Measurements from ENCODE around the gene BCAS3. TPM values are rescaled to one million over a fixed set of nuclear protein-coding genes. Genes with fewer than 3 reads are reported as not detected.
A peak's percentile ranks its signal among the peaks of the same experiment; 100 is the strongest.

BCAS3 gene
- total RNA-seq, 1 donor from 2014 or later = 30.5 TPM

DNA sequence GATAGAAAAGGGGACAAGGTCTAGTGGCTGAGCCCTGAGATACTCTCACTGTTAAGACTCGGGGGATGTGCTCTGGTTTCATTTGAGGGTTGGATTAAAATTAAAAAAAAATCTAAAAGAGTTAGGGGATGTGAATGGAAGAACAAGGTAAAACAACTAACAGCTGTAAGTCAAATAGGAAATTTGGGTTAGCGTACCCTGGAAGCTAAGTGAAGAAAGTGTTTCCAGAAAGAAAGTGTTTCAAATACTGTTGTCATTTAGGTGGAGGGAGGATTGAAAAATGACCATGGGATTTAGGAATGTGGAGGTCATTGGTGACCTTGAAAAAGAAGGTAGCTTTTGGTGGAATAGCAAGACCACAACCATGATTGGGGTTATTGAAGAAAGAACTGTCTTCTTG, 40.0 kb upstream of the BCAS3 start:
- Mint-ChIP-seq H3K27me3 (ENCODE audit: low read depth) (no peaks in the 10 kb centered on the region), H3K9me3 (no peaks in the 10 kb centered on the region), H3K36me3 (ENCODE audit: low read depth) (no peaks in the 10 kb centered on the region), H3K4me3 (no peak overlapping the region), H3K27ac (ENCODE audit: unreplicated experiment) (no peak overlapping the region), H3K4me1 (peaks cover 6% of the 10 kb centered on the region)
- DNase-seq (ENCODE audit: low read depth, low spot score) = no peak
- TF ChIP-seq, protein P1, sequence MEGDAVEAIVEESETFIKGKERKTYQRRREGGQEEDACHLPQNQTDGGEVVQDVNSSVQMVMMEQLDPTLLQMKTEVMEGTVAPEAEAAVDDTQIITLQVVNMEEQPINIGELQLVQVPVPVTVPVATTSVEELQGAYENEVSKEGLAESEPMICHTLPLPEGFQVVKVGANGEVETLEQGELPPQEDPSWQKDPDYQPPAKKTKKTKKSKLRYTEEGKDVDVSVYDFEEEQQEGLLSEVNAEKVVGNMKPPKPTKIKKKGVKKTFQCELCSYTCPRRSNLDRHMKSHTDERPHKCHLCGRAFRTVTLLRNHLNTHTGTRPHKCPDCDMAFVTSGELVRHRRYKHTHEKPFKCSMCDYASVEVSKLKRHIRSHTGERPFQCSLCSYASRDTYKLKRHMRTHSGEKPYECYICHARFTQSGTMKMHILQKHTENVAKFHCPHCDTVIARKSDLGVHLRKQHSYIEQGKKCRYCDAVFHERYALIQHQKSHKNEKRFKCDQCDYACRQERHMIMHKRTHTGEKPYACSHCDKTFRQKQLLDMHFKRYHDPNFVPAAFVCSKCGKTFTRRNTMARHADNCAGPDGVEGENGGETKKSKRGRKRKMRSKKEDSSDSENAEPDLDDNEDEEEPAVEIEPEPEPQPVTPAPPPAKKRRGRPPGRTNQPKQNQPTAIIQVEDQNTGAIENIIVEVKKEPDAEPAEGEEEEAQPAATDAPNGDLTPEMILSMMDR (conservative IDR thresholded peaks at IDR 0.05) = no peak

DNA sequence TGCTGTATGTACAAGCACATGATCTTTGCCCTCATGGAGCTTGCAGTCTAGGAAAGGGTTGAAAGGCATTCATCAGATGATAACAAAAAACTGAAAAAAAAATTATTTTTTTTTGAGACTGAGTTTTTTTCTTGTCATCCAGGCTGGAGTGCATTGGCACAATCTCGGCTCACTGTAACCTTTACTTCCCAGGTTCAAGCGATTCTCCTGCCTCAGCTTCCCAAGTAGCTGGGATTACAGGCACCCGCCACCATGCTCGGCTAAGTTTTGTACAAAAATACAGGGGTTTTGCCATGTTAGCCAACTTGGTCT, 38.7 kb upstream of the BCAS3 start:
- no peak for DNase-seq (ENCODE audit: low read depth, low spot score)
- Mint-ChIP-seq H3K27me3 (ENCODE audit: low read depth) (no peaks in the 10 kb centered on the region), H3K36me3 (ENCODE audit: low read depth) (no peaks in the 10 kb centered on the region), H3K27ac (ENCODE audit: unreplicated experiment) (no peak overlapping the region), H3K9me3 (no peaks in the 10 kb centered on the region), H3K4me1 (peaks cover 6% of the 10 kb centered on the region), H3K4me3 (no peak overlapping the region)
- TF ChIP-seq, protein P1 (conservative IDR thresholded peaks at IDR 0.05) = peak; percentile 2

- Mint-ChIP-seq H3K27ac (ENCODE audit: unreplicated experiment) (no peak overlapping the region), H3K4me1 (peaks cover 6% of the 10 kb centered on the region), H3K36me3 (ENCODE audit: low read depth) (no peaks in the 10 kb centered on the region), H3K4me3 (no peak overlapping the region), H3K27me3 (ENCODE audit: low read depth) (no peaks in the 10 kb centered on the region), H3K9me3 (no peaks in the 10 kb centered on the region)
- DNase-seq (ENCODE audit: low read depth, low spot score) = no peak
- TF ChIP-seq, protein P1 (conservative IDR thresholded peaks at IDR 0.05) = peak; percentile 60
Measured at GRCh38 chr17:60640503-60640902, 37.1 kb upstream of the BCAS3 start.

DNA sequence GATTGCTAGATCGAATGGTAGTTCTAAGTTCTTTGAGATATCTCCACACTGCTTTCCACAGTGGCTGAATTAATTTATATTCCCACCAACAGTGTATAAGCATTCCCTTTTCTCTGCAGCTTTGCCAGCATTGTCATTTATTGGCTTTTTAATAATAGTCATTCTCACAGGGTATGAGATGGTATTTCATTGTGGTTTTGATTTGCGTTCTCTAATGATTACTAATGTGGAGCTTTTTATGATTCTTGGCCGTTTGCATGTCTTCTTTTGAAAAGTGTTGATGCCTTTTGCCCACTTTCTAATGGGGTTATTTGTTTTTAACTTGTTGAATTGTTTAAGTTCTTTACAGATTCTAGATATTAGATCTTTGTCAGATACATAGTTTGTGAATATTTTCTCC, 36.5 kb upstream of the BCAS3 start:
- DNase-seq (ENCODE audit: low read depth, low spot score) = no peak
- no peak overlapping the region for H3K4me3 Mint-ChIP-seq
- no peaks in the 10 kb centered on the region for H3K27me3 Mint-ChIP-seq (ENCODE audit: low read depth)
- TF ChIP-seq, protein P1 (conservative IDR thresholded peaks at IDR 0.05) = no peak
- peaks cover 11% of the 10 kb centered on the region for H3K4me1 Mint-ChIP-seq
- no peaks in the 10 kb centered on the region for H3K36me3 Mint-ChIP-seq (ENCODE audit: low read depth)
- H3K27ac Mint-ChIP-seq (ENCODE audit: unreplicated experiment) = no peak overlapping the region
- no peaks in the 10 kb centered on the region for H3K9me3 Mint-ChIP-seq

GRCh38 chr17:60641810-60642220, 35.8 kb upstream of the BCAS3 start:
- DNase-seq (ENCODE audit: low read depth, low spot score) = peak; percentile 47

More at GRCh38 chr17:60641810-60642220, 35.8 kb upstream of the BCAS3 start:
- H3K4me1 Mint-ChIP-seq = peaks cover 18% of the 10 kb centered on the region
- no peaks in the 10 kb centered on the region for H3K36me3 Mint-ChIP-seq (ENCODE audit: low read depth)
- H3K27ac Mint-ChIP-seq (ENCODE audit: unreplicated experiment) = no peak overlapping the region
- no peak overlapping the region for H3K4me3 Mint-ChIP-seq
- no peaks in the 10 kb centered on the region for H3K27me3 Mint-ChIP-seq (ENCODE audit: low read depth)
- no peaks in the 10 kb centered on the region for H3K9me3 Mint-ChIP-seq
- TF ChIP-seq, protein P1 (conservative IDR thresholded peaks at IDR 0.05) = peak; percentile 74
